Stomach (tissue), 4 donors: Measurements from ENCODE around the gene MYO1H.

ENCODE experiments used
- EP300 ChIP-seq: sonication (generic); formaldehyde crosslinking; IDR thresholded peaks from one replicate; pipeline ENCODE4 v1.6.1; 2017; ENCODE audit warnings: antibody characterized with exemption
- TF ChIP-seq, protein P1 (sequence below), 7 experiments: fragments of 450-650 bp in 4 of 7; fragments of 200-600 bp in 3 of 7; sonication (generic) in 3 of 7; IDR thresholded peaks; one replicate each; pipeline ENCODE4 v1.5.1; 2016 to 2019; ENCODE audit warnings: antibody characterized with exemption in 7 of 7, control low read depth in 2 of 7, mild to moderate bottlenecking in 1 of 7

GRCh38 chr12:109489955-109490565, 142.4 kb downstream of the MYO1H start:
- TF ChIP-seq, protein P1, sequence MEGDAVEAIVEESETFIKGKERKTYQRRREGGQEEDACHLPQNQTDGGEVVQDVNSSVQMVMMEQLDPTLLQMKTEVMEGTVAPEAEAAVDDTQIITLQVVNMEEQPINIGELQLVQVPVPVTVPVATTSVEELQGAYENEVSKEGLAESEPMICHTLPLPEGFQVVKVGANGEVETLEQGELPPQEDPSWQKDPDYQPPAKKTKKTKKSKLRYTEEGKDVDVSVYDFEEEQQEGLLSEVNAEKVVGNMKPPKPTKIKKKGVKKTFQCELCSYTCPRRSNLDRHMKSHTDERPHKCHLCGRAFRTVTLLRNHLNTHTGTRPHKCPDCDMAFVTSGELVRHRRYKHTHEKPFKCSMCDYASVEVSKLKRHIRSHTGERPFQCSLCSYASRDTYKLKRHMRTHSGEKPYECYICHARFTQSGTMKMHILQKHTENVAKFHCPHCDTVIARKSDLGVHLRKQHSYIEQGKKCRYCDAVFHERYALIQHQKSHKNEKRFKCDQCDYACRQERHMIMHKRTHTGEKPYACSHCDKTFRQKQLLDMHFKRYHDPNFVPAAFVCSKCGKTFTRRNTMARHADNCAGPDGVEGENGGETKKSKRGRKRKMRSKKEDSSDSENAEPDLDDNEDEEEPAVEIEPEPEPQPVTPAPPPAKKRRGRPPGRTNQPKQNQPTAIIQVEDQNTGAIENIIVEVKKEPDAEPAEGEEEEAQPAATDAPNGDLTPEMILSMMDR (IDR thresholded peaks at IDR 0.05): no peak
- TF ChIP-seq EP300: no peak
